Left renal cortex interstitium (tissue), 4 donors: ENCODE data around the gene IMP3. TPM values are rescaled to one million over a fixed set of nuclear protein-coding genes. Genes with fewer than 3 reads are reported as not detected.
"Not testable (repeated sequence)": the region's sequence is repeated elsewhere in the genome, so short reads cannot be mapped to it uniquely, and the experiment has no call there.

ENCODE experiments used
- DNase-seq, 4 donors: peaks; one replicate each; pipeline ENCODE4 v3.0.0-alpha.2; 2013; ENCODE audit warnings: low read depth in 4 of 4, low spot score in 2 of 4, missing footprints in 1 of 4
- polyA plus RNA-seq, 4 donors: library from polyadenylated mRNA; unstranded; fragments of 120-200 nt; gene quantifications; one replicate each; pipeline ENCODE4 v1.2.1, GENCODE V29; 2013; ENCODE audit not compliant: insufficient read length in 4 of 4

Gene IMP3
- polyA plus RNA-seq, 4 donors: 48.6 to 64.1 (median 54.3) TPM

GRCh38 chr15:75651810-75652543 is 12.0 kb upstream of the IMP3 start:
- no peak for DNase-seq

- no peak for DNase-seq
Observed at GRCh38 chr15:75650908-75651809, 11.1 kb upstream of the IMP3 start.

GRCh38 chr15:75649848-75650247 is 9.8 kb upstream of the IMP3 start:
- no peak for DNase-seq

DNA sequence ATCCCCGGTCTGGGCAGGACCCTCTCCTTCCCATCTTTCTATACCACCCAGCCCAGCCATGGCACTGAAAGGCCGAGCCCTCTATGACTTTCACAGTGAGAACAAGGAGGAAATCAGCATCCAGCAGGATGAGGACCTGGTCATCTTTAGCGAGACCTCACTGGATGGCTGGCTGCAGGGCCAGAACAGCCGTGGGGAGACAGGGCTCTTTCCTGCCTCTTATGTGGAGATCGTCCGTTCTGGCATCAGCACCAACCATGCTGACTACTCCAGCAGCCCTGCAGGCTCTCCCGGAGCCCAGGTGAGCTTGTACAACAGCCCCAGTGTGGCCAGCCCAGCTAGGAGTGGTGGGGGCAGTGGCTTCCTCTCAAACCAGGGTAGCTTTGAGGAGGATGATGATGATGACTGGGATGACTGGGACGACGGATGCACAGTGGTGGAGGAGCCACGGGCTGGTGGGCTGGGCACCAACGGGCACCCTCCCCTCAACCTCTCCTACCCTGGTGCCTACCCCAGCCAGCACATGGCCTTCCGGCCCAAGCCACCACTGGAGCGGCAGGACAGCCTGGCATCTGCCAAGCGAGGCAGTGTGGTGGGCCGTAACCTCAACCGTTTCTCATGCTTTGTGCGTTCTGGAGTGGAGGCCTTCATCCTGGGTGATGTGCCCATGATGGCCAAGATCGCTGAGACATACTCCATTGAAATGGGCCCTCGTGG is 9.2 kb upstream of the IMP3 start:
- DNase-seq: no peak

- no peak for DNase-seq
Observed at GRCh38 chr15:75648156-75649000, 8.4 kb upstream of the IMP3 start.

GRCh38 chr15:75647370-75648155 is 7.5 kb upstream of the IMP3 start, which contains the start of gene SNX33:
Gene SNX33 (plus strand): TSS chr15:75647912. CDS start chr15:75649103, 1,191 bp downstream.
- DNase-seq: peak; percentile 45 to 76 (median 66)

DNA sequence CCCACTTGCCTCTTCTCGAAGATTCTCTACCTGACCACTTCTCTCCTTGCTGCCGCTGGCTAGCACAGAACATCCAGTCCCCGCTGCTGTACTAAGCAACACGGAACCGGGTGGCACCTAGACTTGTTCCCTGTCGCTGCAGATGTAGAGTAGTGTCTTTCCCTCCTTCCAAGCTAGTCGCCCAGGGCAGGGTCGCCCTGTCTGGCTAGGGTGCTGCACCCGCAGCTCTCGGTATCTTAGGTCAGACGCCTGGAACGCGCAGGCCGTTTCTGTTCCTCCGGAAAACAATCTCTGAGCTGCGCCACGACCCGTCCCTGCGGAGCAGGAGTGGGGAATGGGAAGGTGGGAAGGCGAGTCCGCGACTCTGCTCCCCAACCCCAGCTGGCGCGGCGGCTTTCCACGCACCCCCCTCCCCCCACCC is 6.9 kb upstream of the IMP3 start:
- DNase-seq: peak in 3 of 4 donors; percentile 13 to 36 (median 22)

DNA sequence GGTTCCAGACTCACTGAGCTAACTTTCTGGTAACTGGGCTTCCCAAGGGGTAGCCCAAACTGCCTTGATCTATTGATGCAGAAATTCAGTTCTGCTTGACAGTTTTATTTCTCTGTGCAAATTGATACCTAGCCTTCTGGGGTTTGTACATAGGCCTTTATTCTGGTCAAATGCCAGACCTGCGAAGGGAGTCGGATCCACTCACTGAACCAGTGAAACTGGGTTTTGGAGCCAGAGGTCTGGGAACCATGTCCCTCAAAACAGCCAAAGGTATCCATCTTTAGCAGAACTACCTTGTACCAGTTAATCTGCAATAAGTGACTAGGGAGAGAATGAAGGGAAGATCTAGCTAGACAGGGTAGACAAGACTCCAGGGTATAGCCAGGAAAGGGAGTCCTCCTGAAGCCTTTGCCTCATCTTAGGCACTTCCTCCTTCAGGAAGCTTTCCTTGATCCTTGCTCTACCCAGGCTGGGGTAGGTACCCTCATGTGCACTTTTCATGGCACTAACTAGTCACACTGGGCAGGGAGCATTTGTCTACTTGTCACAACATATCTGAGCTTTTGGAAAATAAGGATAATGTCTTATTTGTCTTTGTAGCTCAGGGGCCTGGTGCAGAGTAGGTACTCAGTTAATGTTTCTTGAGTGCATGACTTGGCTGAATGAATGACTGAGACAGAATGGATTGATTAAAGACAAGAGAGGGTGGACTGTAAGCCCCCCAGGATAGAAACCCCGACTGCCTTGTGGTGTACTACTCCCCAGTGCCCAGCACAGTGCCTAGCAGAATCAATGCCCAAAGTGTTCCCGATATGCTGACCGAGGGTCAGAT is 6.3 kb upstream of the IMP3 start:
- DNase-seq: no peak

DNA sequence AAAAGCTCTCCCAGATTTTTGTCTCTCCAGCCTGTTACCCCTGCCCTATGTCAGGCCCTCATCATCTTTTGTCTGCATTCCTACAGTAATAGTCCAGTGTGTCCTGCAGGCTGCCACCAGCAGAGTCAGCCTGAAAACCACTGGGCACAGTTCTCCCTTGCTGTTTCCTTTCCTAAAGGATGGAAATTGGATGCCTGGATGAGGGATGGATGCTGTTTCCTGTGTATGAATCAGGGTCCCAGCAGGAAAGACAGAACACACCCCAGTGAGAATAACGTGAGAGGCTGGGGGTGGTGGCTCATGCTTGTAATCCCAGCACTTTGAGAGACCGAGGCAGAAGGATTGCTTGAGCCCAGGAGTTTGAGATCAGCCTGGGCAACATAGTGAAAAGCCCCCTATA is 4.4 kb upstream of the IMP3 start:
- DNase-seq: no peak

GRCh38 chr15:75641603-75642002 is 1.6 kb upstream of the IMP3 start:
- no peak for DNase-seq

GRCh38 chr15:75641179-75641503 is 1.1 kb upstream of the IMP3 start:
- no peak for DNase-seq

GRCh38 chr15:75640483-75641178 is 607 bp upstream of the IMP3 start:
- peak in 1 of 4 donors; percentile 26 for DNase-seq

GRCh38 chr15:75639191-75639708 is 774 bp downstream of the IMP3 start:
- no peak for DNase-seq

DNA sequence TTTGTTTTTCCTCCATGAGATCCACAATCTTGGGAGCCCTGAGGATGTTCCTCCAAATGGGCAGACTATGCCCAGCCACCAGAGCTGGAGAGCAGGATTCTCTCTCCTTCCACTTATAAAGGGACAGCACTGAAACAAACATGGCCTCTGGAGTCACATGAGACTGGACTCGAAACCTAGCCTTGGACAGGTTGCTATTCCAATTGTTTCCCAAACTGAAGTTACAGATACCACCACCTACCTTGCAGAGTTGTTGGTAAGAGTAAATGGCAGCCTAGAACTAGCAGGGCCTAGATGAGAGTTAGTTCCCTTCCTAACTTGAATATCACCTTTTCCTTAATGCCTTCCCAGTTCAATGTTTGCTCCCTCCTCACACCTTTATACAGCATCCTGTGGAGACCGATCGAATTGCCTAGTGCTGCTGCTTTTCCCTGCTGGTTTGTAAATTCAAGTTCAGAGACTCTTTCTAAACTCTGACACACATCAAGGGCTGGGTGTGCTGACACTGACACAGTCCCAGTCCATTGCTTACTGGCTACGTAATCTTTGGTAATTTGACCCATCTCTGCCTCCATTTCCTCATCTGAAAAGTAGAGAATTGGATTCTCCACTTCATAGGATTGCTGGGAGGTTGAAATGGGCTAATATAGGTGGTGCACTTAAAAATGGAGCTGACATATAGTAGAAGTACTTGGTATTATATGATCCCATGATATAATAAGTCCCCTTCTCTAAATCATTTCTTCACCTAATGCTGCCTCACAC is 2.6 kb downstream of the IMP3 start:
- DNase-seq: no peak

GRCh38 chr15:75636026-75636425 is 4.0 kb downstream of the IMP3 start:
- DNase-seq: no peak

DNA sequence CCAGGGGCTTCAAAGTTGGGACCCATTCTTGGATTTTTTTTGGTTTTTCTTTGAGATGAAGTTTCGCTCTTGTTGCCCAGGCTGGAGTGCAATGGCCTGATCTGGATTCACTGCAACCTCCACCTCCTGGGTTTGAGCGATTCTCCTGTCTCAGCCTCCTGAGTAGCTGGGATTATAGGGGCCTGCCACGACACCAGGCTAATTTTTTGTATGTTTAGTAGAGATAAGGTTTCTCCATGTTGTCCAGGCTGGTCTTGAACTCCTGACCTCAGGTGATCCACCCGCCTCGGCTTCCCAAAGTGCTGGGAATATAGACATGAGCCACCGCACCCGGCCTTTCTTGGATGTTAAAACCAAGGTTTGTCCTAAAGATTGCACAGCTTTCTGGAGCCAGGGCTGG is 6.1 kb downstream of the IMP3 start:
- DNase-seq: not testable (repeated sequence)

- DNase-seq: no peak
Observed at GRCh38 chr15:75631935-75632334, 8.1 kb downstream of the IMP3 start.
